Measurements from ENCODE around the gene SH3BP2.

Gene SH3BP2

GRCh38 chr4:2820216-2820982 lies 27.5 kb downstream of the SH3BP2 start:
- in situ Hi-C loops (cut with MboI; ENCODE audit: low pct_unique_long_range_greater_than_20kb, low sequenced_read_pairs, unreplicated experiment): no loop called here
- TF ChIP-seq CTCF (IDR thresholded peaks at IDR 0.05; ENCODE audit: extremely low read depth, insufficient read depth, missing control alignments): no peak
- no peak for DNase-seq (ENCODE audit: low spot score)

DNA sequence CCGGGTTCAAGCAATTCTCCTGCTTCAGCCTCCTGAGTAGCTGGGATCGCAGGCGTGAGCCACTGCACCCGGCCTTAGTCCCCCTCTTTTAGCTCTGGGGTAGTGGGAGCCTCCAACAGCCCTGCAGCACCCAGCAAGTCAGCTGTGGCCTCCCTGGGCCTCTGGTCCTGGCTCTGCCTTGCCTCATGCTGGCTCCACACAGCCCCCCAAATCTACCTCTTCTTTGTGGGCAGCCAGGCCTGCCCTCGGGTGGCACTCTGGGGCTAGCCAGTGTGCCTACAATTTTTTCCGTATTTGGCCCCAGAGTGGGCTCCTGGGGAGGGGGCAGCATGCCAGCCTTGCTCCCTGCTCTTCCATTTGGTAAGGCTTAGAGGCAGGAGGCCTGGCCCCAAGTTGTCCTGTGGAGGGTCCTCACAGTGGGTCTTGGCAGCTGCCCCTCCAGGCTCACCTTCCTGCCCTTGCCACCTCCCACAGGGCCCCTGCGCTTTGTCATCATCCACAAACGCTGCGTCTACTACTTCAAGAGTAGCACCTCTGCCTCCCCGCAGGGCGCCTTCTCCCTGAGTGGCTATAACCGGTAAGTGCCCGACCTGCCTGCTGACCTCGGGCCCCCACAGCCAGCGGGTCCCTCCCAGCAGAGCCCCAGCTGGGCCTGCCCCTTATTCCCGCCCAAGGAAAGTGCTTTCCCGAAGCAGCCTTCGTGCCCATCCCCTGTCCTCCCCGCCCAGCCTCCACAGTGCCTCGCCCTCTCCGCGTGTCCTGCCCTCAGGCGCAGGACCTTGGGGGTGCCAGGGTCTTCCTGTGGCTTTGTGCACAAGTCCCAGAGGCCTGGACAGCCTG lies 29.8 kb downstream of the SH3BP2 start:
- no peak for TF ChIP-seq CTCF (IDR thresholded peaks at IDR 0.05; ENCODE audit: extremely low read depth, insufficient read depth, missing control alignments)
- DNase-seq (ENCODE audit: low spot score): no peak
- in situ Hi-C loops (cut with MboI; ENCODE audit: low pct_unique_long_range_greater_than_20kb, low sequenced_read_pairs, unreplicated experiment): no loop called here

DNA sequence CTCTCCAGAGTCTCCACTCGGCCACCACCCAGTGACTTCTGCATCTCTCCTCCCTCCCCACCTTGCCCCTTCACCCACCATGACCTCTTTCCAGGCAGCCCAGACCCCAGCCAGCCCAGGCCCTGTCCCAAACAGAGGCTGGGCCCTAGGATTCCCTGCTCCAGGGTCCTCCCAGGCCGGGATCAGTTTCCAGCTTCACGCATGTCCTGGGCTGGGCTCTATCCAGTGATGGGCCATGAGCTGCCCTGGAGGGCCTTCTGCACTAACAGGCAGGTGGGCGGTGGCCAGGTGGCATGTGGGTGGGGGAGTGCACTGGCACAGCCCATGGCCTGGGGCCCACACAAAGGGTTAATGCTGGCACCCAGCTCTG lies 30.4 kb downstream of the SH3BP2 start:
- DNase-seq (ENCODE audit: low spot score): no peak
- in situ Hi-C loops (cut with MboI; ENCODE audit: low pct_unique_long_range_greater_than_20kb, low sequenced_read_pairs, unreplicated experiment): no loop called here

GRCh38 chr4:2823671-2824328 lies 30.9 kb downstream of the SH3BP2 start:
- no peak for DNase-seq (ENCODE audit: low spot score)
- in situ Hi-C loops (cut with MboI; ENCODE audit: low pct_unique_long_range_greater_than_20kb, low sequenced_read_pairs, unreplicated experiment): no loop called here

More for the DNA sequence above, 30.4 kb downstream of the SH3BP2 start:
- TF ChIP-seq CTCF (IDR thresholded peaks at IDR 0.05; ENCODE audit: extremely low read depth, insufficient read depth, missing control alignments): no peak

GRCh38 chr4:2824329-2824835 lies 31.5 kb downstream of the SH3BP2 start:
- in situ Hi-C loops (cut with MboI; ENCODE audit: low pct_unique_long_range_greater_than_20kb, low sequenced_read_pairs, unreplicated experiment): no loop called here
- DNase-seq (ENCODE audit: low spot score): no peak
- no peak for TF ChIP-seq CTCF (IDR thresholded peaks at IDR 0.05; ENCODE audit: extremely low read depth, insufficient read depth, missing control alignments)

More at GRCh38 chr4:2823671-2824328, 30.9 kb downstream of the SH3BP2 start:
- no peak for TF ChIP-seq CTCF (IDR thresholded peaks at IDR 0.05; ENCODE audit: extremely low read depth, insufficient read depth, missing control alignments)

DNA sequence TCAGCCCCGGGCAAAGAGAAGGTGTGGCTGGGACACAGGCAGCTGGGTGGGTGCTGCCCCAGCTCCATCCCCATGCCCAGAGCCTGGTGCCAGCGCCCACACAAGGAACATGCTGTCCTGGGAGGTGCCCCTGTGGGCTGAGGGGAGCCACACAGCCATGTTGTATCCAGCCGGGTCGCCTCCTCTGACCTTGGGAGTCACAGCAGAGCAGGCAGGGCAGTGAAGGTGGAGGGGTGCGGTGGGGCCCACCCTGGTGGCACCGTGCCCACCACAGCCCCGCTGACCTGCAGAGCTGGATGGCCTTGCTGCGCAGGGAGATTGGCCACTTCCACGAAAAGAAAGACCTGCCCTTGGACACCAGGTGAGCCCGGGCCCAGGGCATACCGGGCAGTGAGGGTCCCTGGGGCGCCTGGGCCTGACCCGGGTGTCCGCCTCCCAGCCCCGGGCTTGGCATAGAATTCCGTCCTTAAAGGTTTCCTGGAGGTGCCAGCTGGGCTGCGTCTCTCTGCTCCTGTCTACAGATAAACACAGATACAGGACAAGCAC lies 32.0 kb downstream of the SH3BP2 start:
- no peak for DNase-seq (ENCODE audit: low spot score)
- in situ Hi-C loops (cut with MboI; ENCODE audit: low pct_unique_long_range_greater_than_20kb, low sequenced_read_pairs, unreplicated experiment): no loop called here
- no peak for TF ChIP-seq CTCF (IDR thresholded peaks at IDR 0.05; ENCODE audit: extremely low read depth, insufficient read depth, missing control alignments)

Data from GM13977 (cell line).